ENCODE data around the gene MYO1E. TPM values are rescaled to one million over a fixed set of nuclear protein-coding genes. Genes with fewer than 3 reads are reported as not detected.
"Not testable (repeated sequence)": the region's sequence is repeated elsewhere in the genome, so short reads cannot be mapped to it uniquely, and the experiment has no call there.

Gene MYO1E
- total RNA-seq, 1 donor from 2014 or later, result 37.6 TPM

- ATAC-seq, result no peak
- intact Hi-C loops (cut with DNase I), result no loop called here
- DNase-seq (ENCODE audit: missing footprints), result no peak
Observed at GRCh38 chr15:59166601-59167265, 205.9 kb downstream of the MYO1E start.

- ATAC-seq, result no peak
- intact Hi-C loops (cut with DNase I), result no loop called here
- DNase-seq (ENCODE audit: missing footprints), result no peak
Observed at GRCh38 chr15:59166166-59166565, 206.5 kb downstream of the MYO1E start.

- ATAC-seq (no peak), DNase-seq (ENCODE audit: missing footprints) (no peak)
- intact Hi-C loops (cut with DNase I), result no loop called here
Observed at GRCh38 chr15:59165726-59166125, 206.9 kb downstream of the MYO1E start.

GRCh38 chr15:59162080-59162479, 210.6 kb downstream of the MYO1E start:
- not testable (repeated sequence) for ATAC-seq; DNase-seq (ENCODE audit: missing footprints)

GRCh38 chr15:59160880-59161593, 211.6 kb downstream of the MYO1E start:
- DNase-seq (ENCODE audit: missing footprints) (no peak), ATAC-seq (no peak)
- intact Hi-C loops (cut with DNase I), result no loop called here

More at GRCh38 chr15:59162080-59162479, 210.6 kb downstream of the MYO1E start:
- intact Hi-C loops (cut with DNase I), result not testable (repeated sequence)

GRCh38 chr15:59159210-59159609, 213.5 kb downstream of the MYO1E start:
- ATAC-seq (no peak), DNase-seq (ENCODE audit: missing footprints) (no peak)
- intact Hi-C loops (cut with DNase I), result no loop called here

- ATAC-seq (no peak), DNase-seq (ENCODE audit: missing footprints) (no peak)
- intact Hi-C loops (cut with DNase I), result no loop called here
Observed at GRCh38 chr15:59158701-59159034, 214.0 kb downstream of the MYO1E start.

- DNase-seq (ENCODE audit: missing footprints) (no peak), ATAC-seq (no peak)
- intact Hi-C loops (cut with DNase I), result no loop called here
Observed at GRCh38 chr15:59157840-59158700, 214.6 kb downstream of the MYO1E start.

- ATAC-seq (no peak), DNase-seq (ENCODE audit: missing footprints) (no peak)
- intact Hi-C loops (cut with DNase I), result no loop called here
Observed at GRCh38 chr15:59157396-59157795, 215.3 kb downstream of the MYO1E start.

- ATAC-seq (no peak), DNase-seq (ENCODE audit: missing footprints) (no peak)
- intact Hi-C loops (cut with DNase I), result no loop called here
Observed at GRCh38 chr15:59155431-59155830, 217.2 kb downstream of the MYO1E start.

- ATAC-seq, result no peak
- intact Hi-C loops (cut with DNase I), result no loop called here
- DNase-seq (ENCODE audit: missing footprints), result no peak
Observed at GRCh38 chr15:59154243-59154642, 218.4 kb downstream of the MYO1E start.

- ATAC-seq, result no peak
- no peak for DNase-seq (ENCODE audit: missing footprints)
- intact Hi-C loops (cut with DNase I), result no loop called here
Observed at GRCh38 chr15:59153466-59153865, 219.2 kb downstream of the MYO1E start.

GRCh38 chr15:59152694-59153450, 219.8 kb downstream of the MYO1E start:
- ATAC-seq (no peak), DNase-seq (ENCODE audit: missing footprints) (no peak)
- intact Hi-C loops (cut with DNase I), result no loop called here

GRCh38 chr15:59150185-59150584, 222.5 kb downstream of the MYO1E start:
- DNase-seq (ENCODE audit: missing footprints), result no peak
- intact Hi-C loops (cut with DNase I), result no loop called here
- no peak for ATAC-seq

- no peak for ATAC-seq
- intact Hi-C loops (cut with DNase I), result no loop called here
- DNase-seq (ENCODE audit: missing footprints), result no peak
Observed at GRCh38 chr15:59148153-59148833, 224.4 kb downstream of the MYO1E start.

GRCh38 chr15:59147666-59148065, 225.0 kb downstream of the MYO1E start:
- ATAC-seq (no peak), DNase-seq (ENCODE audit: missing footprints) (no peak)
- intact Hi-C loops (cut with DNase I), result no loop called here

GRCh38 chr15:59144594-59144993, 228.1 kb downstream of the MYO1E start:
- ATAC-seq; intact Hi-C loops (cut with DNase I); DNase-seq (ENCODE audit: missing footprints): not testable (repeated sequence)

- intact Hi-C loops (cut with DNase I), result no loop called here
- no peak for DNase-seq (ENCODE audit: missing footprints)
- no peak for ATAC-seq
Observed at GRCh38 chr15:59143281-59143680, 229.4 kb downstream of the MYO1E start.

All from Right ventricle myocardium inferior (tissue), 1 donor.